Measurements from ENCODE around the gene MIER2.

DNA sequence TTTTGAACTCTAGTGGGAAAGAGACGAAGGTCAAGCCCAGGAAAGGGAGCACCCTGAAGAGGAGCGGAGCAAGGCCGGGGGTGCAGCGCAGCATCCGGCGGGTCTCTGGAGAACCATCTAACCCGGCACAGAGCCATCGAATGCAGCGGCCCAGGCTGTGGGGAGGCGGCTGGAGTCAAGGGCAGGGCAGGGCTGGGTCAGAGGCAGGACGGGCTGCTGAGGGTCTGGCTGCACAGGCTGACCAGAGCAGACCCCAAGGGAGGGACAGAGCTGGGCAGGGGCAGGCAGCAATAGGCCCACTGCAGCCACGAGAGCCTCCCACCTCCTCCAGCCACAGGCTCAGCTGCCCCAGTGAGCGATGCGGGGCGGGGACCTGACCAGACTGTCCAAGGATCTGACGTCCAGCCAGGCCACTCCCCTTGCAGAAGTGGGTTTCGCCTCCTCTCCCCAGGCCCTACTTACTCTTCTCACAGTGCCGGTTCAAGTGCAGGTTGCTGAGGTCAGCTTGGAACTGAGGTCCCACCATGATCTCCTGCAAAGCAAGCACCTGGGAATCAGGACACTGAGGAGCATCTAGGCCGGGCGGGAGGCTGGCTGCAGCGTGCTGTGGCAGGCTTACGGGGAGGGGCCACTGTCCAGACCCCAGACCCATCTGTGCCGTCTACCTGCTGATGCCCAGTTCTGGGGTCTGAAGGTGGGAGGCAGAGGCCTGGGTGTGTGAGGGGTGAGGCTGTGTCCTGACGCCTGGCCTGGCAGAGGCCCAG, 19.2 kb downstream of the MIER2 start:
- TF ChIP-seq, protein P1, sequence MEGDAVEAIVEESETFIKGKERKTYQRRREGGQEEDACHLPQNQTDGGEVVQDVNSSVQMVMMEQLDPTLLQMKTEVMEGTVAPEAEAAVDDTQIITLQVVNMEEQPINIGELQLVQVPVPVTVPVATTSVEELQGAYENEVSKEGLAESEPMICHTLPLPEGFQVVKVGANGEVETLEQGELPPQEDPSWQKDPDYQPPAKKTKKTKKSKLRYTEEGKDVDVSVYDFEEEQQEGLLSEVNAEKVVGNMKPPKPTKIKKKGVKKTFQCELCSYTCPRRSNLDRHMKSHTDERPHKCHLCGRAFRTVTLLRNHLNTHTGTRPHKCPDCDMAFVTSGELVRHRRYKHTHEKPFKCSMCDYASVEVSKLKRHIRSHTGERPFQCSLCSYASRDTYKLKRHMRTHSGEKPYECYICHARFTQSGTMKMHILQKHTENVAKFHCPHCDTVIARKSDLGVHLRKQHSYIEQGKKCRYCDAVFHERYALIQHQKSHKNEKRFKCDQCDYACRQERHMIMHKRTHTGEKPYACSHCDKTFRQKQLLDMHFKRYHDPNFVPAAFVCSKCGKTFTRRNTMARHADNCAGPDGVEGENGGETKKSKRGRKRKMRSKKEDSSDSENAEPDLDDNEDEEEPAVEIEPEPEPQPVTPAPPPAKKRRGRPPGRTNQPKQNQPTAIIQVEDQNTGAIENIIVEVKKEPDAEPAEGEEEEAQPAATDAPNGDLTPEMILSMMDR (IDR thresholded peaks at IDR 0.05; ENCODE audit: low read depth, low read length, missing input control), result no peak
- TF ChIP-seq JUND (IDR thresholded peaks at IDR 0.05) (no peak), TAF1 (conservative IDR thresholded peaks at IDR 0.05) (no peak), HNF4A (conservative IDR thresholded peaks at IDR 0.05) (no peak)
- TF ChIP-seq, protein P2, sequence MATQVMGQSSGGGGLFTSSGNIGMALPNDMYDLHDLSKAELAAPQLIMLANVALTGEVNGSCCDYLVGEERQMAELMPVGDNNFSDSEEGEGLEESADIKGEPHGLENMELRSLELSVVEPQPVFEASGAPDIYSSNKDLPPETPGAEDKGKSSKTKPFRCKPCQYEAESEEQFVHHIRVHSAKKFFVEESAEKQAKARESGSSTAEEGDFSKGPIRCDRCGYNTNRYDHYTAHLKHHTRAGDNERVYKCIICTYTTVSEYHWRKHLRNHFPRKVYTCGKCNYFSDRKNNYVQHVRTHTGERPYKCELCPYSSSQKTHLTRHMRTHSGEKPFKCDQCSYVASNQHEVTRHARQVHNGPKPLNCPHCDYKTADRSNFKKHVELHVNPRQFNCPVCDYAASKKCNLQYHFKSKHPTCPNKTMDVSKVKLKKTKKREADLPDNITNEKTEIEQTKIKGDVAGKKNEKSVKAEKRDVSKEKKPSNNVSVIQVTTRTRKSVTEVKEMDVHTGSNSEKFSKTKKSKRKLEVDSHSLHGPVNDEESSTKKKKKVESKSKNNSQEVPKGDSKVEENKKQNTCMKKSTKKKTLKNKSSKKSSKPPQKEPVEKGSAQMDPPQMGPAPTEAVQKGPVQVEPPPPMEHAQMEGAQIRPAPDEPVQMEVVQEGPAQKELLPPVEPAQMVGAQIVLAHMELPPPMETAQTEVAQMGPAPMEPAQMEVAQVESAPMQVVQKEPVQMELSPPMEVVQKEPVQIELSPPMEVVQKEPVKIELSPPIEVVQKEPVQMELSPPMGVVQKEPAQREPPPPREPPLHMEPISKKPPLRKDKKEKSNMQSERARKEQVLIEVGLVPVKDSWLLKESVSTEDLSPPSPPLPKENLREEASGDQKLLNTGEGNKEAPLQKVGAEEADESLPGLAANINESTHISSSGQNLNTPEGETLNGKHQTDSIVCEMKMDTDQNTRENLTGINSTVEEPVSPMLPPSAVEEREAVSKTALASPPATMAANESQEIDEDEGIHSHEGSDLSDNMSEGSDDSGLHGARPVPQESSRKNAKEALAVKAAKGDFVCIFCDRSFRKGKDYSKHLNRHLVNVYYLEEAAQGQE (IDR thresholded peaks at IDR 0.05), result no peak

Measured in liver (tissue), 3 donors.